LoVo (cell line): ENCODE results near the gene BIN1.
A peak's percentile ranks its signal among the peaks of the same experiment; 100 is the strongest.
"Not testable (repeated sequence)": the region's sequence is repeated elsewhere in the genome, so short reads cannot be mapped to it uniquely, and the experiment has no call there.

Experiments used
- DNase-seq: peaks from one replicate; pipeline ENCODE4 v3.0.0-alpha.2; 2016; ENCODE audit warnings: low spot score

The BIN1 gene

GRCh38 chr2:127133793-127134192 lies 26.8 kb upstream of the BIN1 start:
- DNase-seq: no peak

- no peak for DNase-seq
These were observed 23.5 kb upstream of the BIN1 start for GRCh38 chr2:127130421-127130820.

GRCh38 chr2:127129937-127130336 lies 23.0 kb upstream of the BIN1 start:
- DNase-seq: no peak

- DNase-seq: peak; percentile 34
These were observed 21.5 kb upstream of the BIN1 start for GRCh38 chr2:127128445-127128904.

- DNase-seq: no peak
These were observed 18.9 kb upstream of the BIN1 start for GRCh38 chr2:127125821-127126220.

GRCh38 chr2:127124426-127124825 lies 17.5 kb upstream of the BIN1 start:
- no peak for DNase-seq

GRCh38 chr2:127122361-127123027 lies 15.5 kb upstream of the BIN1 start:
- DNase-seq: no peak

- DNase-seq: no peak
These were observed 14.8 kb upstream of the BIN1 start for GRCh38 chr2:127121776-127122176.

- DNase-seq: no peak
These were observed 14.4 kb upstream of the BIN1 start for GRCh38 chr2:127121353-127121752.

- not testable (repeated sequence) for DNase-seq
These were observed 13.5 kb upstream of the BIN1 start for GRCh38 chr2:127120408-127120807.

GRCh38 chr2:127118467-127118866 lies 11.5 kb upstream of the BIN1 start:
- DNase-seq: no peak

- DNase-seq: no peak
These were observed 11.1 kb upstream of the BIN1 start for GRCh38 chr2:127118038-127118437.

GRCh38 chr2:127117603-127118002 lies 10.6 kb upstream of the BIN1 start:
- DNase-seq: no peak

GRCh38 chr2:127115471-127116199 lies 8.7 kb upstream of the BIN1 start:
- peak; percentile 29 for DNase-seq

- DNase-seq: no peak
These were observed 4.0 kb upstream of the BIN1 start for GRCh38 chr2:127110985-127111384.

GRCh38 chr2:127108090-127108523 lies 1.2 kb upstream of the BIN1 start:
- DNase-seq: no peak

- no peak for DNase-seq
These were observed 657 bp upstream of the BIN1 start for GRCh38 chr2:127107622-127107999.

- DNase-seq: peak; percentile 2
These were observed 430 bp downstream of the BIN1 start for GRCh38 chr2:127106457-127106990.

- DNase-seq: no peak
These were observed 1.1 kb downstream of the BIN1 start for GRCh38 chr2:127105656-127106456.

- no peak for DNase-seq
These were observed 1.9 kb downstream of the BIN1 start for GRCh38 chr2:127104881-127105655.

GRCh38 chr2:127104166-127104660 lies 2.7 kb downstream of the BIN1 start:
- DNase-seq: no peak
